ENCODE results near the gene GIMAP8.
"Not testable (repeated sequence)": the region's sequence is repeated elsewhere in the genome, so short reads cannot be mapped to it uniquely, and the experiment has no call there.

Gene GIMAP8

GRCh38 chr7:150471886-150472285 is 21.5 kb downstream of the GIMAP8 start:
- DNase-seq: no peak

GRCh38 chr7:150473902-150474301 is 23.5 kb downstream of the GIMAP8 start:
- DNase-seq: no peak

- DNase-seq: no peak
Measured at GRCh38 chr7:150476285-150476684, 25.9 kb downstream of the GIMAP8 start.

- no peak for DNase-seq
Measured at GRCh38 chr7:150476819-150477631, 26.6 kb downstream of the GIMAP8 start.

- DNase-seq: no peak
Measured at GRCh38 chr7:150479023-150479716, 28.7 kb downstream of the GIMAP8 start.

GRCh38 chr7:150481186-150481920 is 30.9 kb downstream of the GIMAP8 start:
- no peak for DNase-seq

- DNase-seq: no peak
Measured at GRCh38 chr7:150481922-150482321, 31.5 kb downstream of the GIMAP8 start.

- DNase-seq: not testable (repeated sequence)
Measured at GRCh38 chr7:150483514-150483913, 33.1 kb downstream of the GIMAP8 start.

- DNase-seq: not testable (repeated sequence)
Measured at GRCh38 chr7:150484071-150484470, 33.6 kb downstream of the GIMAP8 start.

- DNase-seq: no peak
Measured at GRCh38 chr7:150487625-150488024, 37.2 kb downstream of the GIMAP8 start.

GRCh38 chr7:150489782-150490181 is 39.4 kb downstream of the GIMAP8 start:
- DNase-seq: no peak

GRCh38 chr7:150493442-150493841 is 43.0 kb downstream of the GIMAP8 start:
- not testable (repeated sequence) for DNase-seq

GRCh38 chr7:150502519-150502918 is 52.1 kb downstream of the GIMAP8 start:
- no peak for DNase-seq

GRCh38 chr7:150503155-150503554 is 52.7 kb downstream of the GIMAP8 start:
- no peak for DNase-seq

GRCh38 chr7:150503581-150503980 is 53.2 kb downstream of the GIMAP8 start:
- no peak for DNase-seq

- no peak for DNase-seq
Measured at GRCh38 chr7:150507947-150508602, 57.6 kb downstream of the GIMAP8 start.

GRCh38 chr7:150511048-150511447 is 60.6 kb downstream of the GIMAP8 start:
- DNase-seq: no peak

- DNase-seq: no peak
Measured at GRCh38 chr7:150513758-150514157, 63.3 kb downstream of the GIMAP8 start.

GRCh38 chr7:150514748-150515222 is 64.4 kb downstream of the GIMAP8 start, which contains the start of gene GIMAP7:
Gene GIMAP7, plus strand, starts transcription at chr7:150514872. Its CDS starts 5,103 bp downstream, at chr7:150519975.
- no peak for DNase-seq

GRCh38 chr7:150515248-150516147 is 65.1 kb downstream of the GIMAP8 start:
- DNase-seq: no peak

- DNase-seq: no peak
Measured at GRCh38 chr7:150516956-150517745, 66.7 kb downstream of the GIMAP8 start.

Measured in stimulated activated CD4-positive, alpha-beta T cell treated with anti-CD3 and anti-CD28 coated beads, Interleukin-12 subunit alpha, Interleukin-12 subunit beta, amount 100 ng/mL, for 4 hours (primary cell).